ENCODE results near the gene UGT1A7. TPM values are rescaled to one million over a fixed set of nuclear protein-coding genes. Genes with fewer than 3 reads are reported as not detected.

UGT1A7 gene
- total RNA-seq, 1 experiment from 2014 or later = 0.18 TPM

GRCh38 chr2:233817995-233818638, 136.4 kb downstream of the UGT1A7 start:
- POLR2A ChIA-PET = no interaction called here
- H3K36me3 Mint-ChIP-seq (ENCODE audit: insufficient read depth, unreplicated experiment) = no peaks in the 10 kb centered on the region
- no peak for DNase-seq
- no peaks in the 10 kb centered on the region for H3K27me3 Mint-ChIP-seq (ENCODE audit: insufficient read depth, unreplicated experiment)
- H3K4me3 ChIP-seq (ENCODE audit: low read depth, low read length) = no peak overlapping the region
- TF ChIP-seq CTCF (IDR thresholded peaks at IDR 0.05; ENCODE audit: insufficient read depth in 1 of 2, low read depth in 1 of 2, low read length in 1 of 2, severe bottlenecking in 1 of 2, unreplicated experiment in 1 of 2) = no peak
- no peak overlapping the region for H3K4me3 Mint-ChIP-seq (ENCODE audit: unreplicated experiment)
- no peaks in the 10 kb centered on the region for H3K4me1 ChIP-seq
- intact Hi-C loops (cut with micrococcal nuclease; ENCODE audit: unreplicated experiment) = no loop called here
- H3K9me3 Mint-ChIP-seq (ENCODE audit: unreplicated experiment) = no peaks in the 10 kb centered on the region
- H3K36me3 ChIP-seq (ENCODE audit: control insufficient read depth, insufficient read depth, low read length) = no peaks in the 10 kb centered on the region
- H3K27me3 ChIP-seq (replicated peaks; ENCODE audit: control insufficient read depth, insufficient read depth, low read length) = no peaks in the 10 kb centered on the region
- no peaks in the 10 kb centered on the region for H3K9me3 ChIP-seq
- CTCF ChIA-PET = no interaction called here
- BruUV-seq (replicated peaks) = no TSS peak
- H3K27ac Mint-ChIP-seq (ENCODE audit: unreplicated experiment) = no peak overlapping the region
- H3K4me1 Mint-ChIP-seq (ENCODE audit: low read depth, unreplicated experiment) = no peaks in the 10 kb centered on the region

GRCh38 chr2:233818639-233819621, 137.2 kb downstream of the UGT1A7 start:
- Histone ChIP-seq H3K9me3 (no peaks in the 10 kb centered on the region), H3K27me3 (replicated peaks; ENCODE audit: control insufficient read depth, insufficient read depth, low read length) (no peaks in the 10 kb centered on the region), H3K4me1 (no peaks in the 10 kb centered on the region), H3K36me3 (ENCODE audit: control insufficient read depth, insufficient read depth, low read length) (no peaks in the 10 kb centered on the region), H3K4me3 (ENCODE audit: low read depth, low read length) (no peak overlapping the region)
- Mint-ChIP-seq H3K27me3 (ENCODE audit: insufficient read depth, unreplicated experiment) (no peaks in the 10 kb centered on the region), H3K27ac (ENCODE audit: unreplicated experiment) (no peak overlapping the region), H3K9me3 (ENCODE audit: unreplicated experiment) (no peaks in the 10 kb centered on the region), H3K4me3 (ENCODE audit: unreplicated experiment) (no peak overlapping the region), H3K4me1 (ENCODE audit: low read depth, unreplicated experiment) (no peaks in the 10 kb centered on the region), H3K36me3 (ENCODE audit: insufficient read depth, unreplicated experiment) (no peaks in the 10 kb centered on the region)
- ChIA-PET CTCF (no interaction called here), POLR2A (no interaction called here)
- no peak for DNase-seq
- BruUV-seq (replicated peaks) = no TSS peak
- no peak for TF ChIP-seq CTCF (IDR thresholded peaks at IDR 0.05; ENCODE audit: insufficient read depth in 1 of 2, low read depth in 1 of 2, low read length in 1 of 2, severe bottlenecking in 1 of 2, unreplicated experiment in 1 of 2)
- intact Hi-C loops (cut with micrococcal nuclease; ENCODE audit: unreplicated experiment) = no loop called here

GRCh38 chr2:233819884-233820773, 138.4 kb downstream of the UGT1A7 start:
- BruUV-seq (replicated peaks) = no TSS peak
- CTCF ChIA-PET = no interaction called here

More at GRCh38 chr2:233819884-233820773, 138.4 kb downstream of the UGT1A7 start:
- Histone ChIP-seq H3K4me1 (no peaks in the 10 kb centered on the region), H3K27me3 (replicated peaks; ENCODE audit: control insufficient read depth, insufficient read depth, low read length) (no peaks in the 10 kb centered on the region), H3K36me3 (ENCODE audit: control insufficient read depth, insufficient read depth, low read length) (no peaks in the 10 kb centered on the region), H3K4me3 (ENCODE audit: low read depth, low read length) (no peak overlapping the region), H3K9me3 (no peaks in the 10 kb centered on the region)
- TF ChIP-seq CTCF (IDR thresholded peaks at IDR 0.05; ENCODE audit: insufficient read depth in 1 of 2, low read depth in 1 of 2, low read length in 1 of 2, severe bottlenecking in 1 of 2, unreplicated experiment in 1 of 2) = no peak
- Mint-ChIP-seq H3K27ac (ENCODE audit: unreplicated experiment) (no peak overlapping the region), H3K4me1 (ENCODE audit: low read depth, unreplicated experiment) (no peaks in the 10 kb centered on the region), H3K27me3 (ENCODE audit: insufficient read depth, unreplicated experiment) (no peaks in the 10 kb centered on the region), H3K9me3 (ENCODE audit: unreplicated experiment) (no peaks in the 10 kb centered on the region), H3K4me3 (ENCODE audit: unreplicated experiment) (no peak overlapping the region), H3K36me3 (ENCODE audit: insufficient read depth, unreplicated experiment) (no peaks in the 10 kb centered on the region)
- POLR2A ChIA-PET = no interaction called here
- intact Hi-C loops (cut with micrococcal nuclease; ENCODE audit: unreplicated experiment) = no loop called here
- DNase-seq = no peak
